ENCODE measurements around the gene VANGL1. TPM values are rescaled to one million over a fixed set of nuclear protein-coding genes. Genes with fewer than 3 reads are reported as not detected.

VANGL1 gene
- total RNA-seq, 1 donor from 2014 or later, result 16.0 TPM

DNA sequence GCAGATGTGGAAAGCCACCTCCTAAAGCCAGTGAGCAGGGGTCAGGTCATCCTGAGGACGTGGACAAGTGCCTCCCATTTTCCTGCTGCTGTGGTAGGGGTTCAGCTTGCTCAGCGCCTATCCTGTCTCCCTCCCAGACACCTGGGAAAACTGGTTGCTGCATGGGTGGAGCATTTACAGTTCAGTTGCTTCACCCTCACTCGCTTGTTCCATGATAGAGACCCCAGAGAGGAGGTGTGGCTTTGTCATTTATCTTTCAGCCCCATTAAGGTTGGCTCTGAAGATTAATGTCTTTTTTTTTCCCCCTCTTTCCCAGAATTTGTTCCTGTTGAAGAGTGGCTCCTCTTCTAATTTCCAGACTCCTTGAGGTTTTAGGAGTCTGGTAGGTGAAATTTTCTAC, 9.2 kb downstream of the VANGL1 start:
- Mint-ChIP-seq H3K4me3 (no peak overlapping the region), H3K4me1 (peaks cover 42% of the 10 kb centered on the region), H3K36me3 (peaks cover 9% of the 10 kb centered on the region), H3K27me3 (ENCODE audit: low read depth) (no peaks in the 10 kb centered on the region), H3K27ac (no peak overlapping the region), H3K9me3 (no peaks in the 10 kb centered on the region)
- DNase-seq (ENCODE audit: low spot score in 2 of 2, unreplicated experiment in 2 of 2), result no peak
- TF ChIP-seq, protein P1, sequence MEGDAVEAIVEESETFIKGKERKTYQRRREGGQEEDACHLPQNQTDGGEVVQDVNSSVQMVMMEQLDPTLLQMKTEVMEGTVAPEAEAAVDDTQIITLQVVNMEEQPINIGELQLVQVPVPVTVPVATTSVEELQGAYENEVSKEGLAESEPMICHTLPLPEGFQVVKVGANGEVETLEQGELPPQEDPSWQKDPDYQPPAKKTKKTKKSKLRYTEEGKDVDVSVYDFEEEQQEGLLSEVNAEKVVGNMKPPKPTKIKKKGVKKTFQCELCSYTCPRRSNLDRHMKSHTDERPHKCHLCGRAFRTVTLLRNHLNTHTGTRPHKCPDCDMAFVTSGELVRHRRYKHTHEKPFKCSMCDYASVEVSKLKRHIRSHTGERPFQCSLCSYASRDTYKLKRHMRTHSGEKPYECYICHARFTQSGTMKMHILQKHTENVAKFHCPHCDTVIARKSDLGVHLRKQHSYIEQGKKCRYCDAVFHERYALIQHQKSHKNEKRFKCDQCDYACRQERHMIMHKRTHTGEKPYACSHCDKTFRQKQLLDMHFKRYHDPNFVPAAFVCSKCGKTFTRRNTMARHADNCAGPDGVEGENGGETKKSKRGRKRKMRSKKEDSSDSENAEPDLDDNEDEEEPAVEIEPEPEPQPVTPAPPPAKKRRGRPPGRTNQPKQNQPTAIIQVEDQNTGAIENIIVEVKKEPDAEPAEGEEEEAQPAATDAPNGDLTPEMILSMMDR (IDR thresholded peaks at IDR 0.05; ENCODE audit: unreplicated experiment), result no peak

DNA sequence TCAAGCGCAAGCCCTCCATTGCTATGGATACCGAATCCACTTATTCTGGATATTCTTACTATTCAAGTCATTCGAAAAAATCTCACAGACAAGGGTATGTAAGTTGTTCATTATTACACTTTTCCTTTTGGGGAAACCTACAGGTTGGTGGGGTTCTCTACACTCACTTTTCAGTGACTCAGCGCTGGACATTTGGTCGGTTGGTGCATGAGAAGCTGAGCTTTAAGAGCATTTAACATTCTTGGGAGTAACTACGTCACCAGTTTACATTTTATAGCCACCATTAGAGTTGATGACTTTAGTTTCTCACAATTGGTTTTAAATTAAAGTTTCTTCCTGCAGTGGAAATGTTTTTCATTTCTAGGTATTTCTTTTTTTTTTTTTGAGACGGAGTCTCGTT, 9.6 kb downstream of the VANGL1 start:
- no peak overlapping the region for H3K4me3 Mint-ChIP-seq
- no peak for DNase-seq (ENCODE audit: low spot score in 2 of 2, unreplicated experiment in 2 of 2)
- no peaks in the 10 kb centered on the region for H3K27me3 Mint-ChIP-seq (ENCODE audit: low read depth)
- TF ChIP-seq, protein P1 (IDR thresholded peaks at IDR 0.05; ENCODE audit: unreplicated experiment), result no peak
- H3K27ac Mint-ChIP-seq, result no peak overlapping the region
- H3K36me3 Mint-ChIP-seq, result peaks cover 9% of the 10 kb centered on the region
- no peaks in the 10 kb centered on the region for H3K9me3 Mint-ChIP-seq
- H3K4me1 Mint-ChIP-seq, result peaks cover 46% of the 10 kb centered on the region

DNA sequence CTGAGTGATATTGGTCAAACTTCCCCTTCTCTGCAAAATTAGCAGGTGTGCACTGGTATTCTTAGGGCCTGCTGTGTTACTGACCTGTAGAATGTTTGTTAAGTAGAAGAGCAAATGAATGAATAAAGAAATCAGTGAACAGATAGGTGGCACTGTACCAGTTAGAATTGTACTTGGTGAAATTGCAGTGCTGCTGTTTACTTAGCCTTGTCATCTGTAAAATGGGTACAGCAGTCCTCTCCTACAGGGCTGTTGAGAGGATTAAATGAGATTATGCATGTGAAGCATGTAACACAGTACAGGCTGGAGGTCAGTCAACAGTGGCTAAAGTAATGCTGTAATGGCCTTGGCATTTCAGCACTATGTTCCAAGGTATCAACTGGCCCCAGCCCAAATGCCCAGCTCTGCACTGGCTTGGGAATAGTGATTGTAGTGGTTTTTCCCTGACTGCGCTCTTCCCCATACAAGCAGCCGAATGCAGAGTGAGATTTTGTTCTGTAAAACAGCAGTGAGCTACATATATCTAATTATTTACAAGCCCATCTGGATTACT, 10.5 kb downstream of the VANGL1 start:
- no peaks in the 10 kb centered on the region for H3K9me3 Mint-ChIP-seq
- peaks cover 9% of the 10 kb centered on the region for H3K36me3 Mint-ChIP-seq
- DNase-seq (ENCODE audit: low spot score in 2 of 2, unreplicated experiment in 2 of 2), result no peak
- TF ChIP-seq, protein P1 (IDR thresholded peaks at IDR 0.05; ENCODE audit: unreplicated experiment), result no peak
- peaks cover 52% of the 10 kb centered on the region for H3K4me1 Mint-ChIP-seq
- no peaks in the 10 kb centered on the region for H3K27me3 Mint-ChIP-seq (ENCODE audit: low read depth)
- H3K27ac Mint-ChIP-seq, result no peak overlapping the region
- H3K4me3 Mint-ChIP-seq, result no peak overlapping the region

DNA sequence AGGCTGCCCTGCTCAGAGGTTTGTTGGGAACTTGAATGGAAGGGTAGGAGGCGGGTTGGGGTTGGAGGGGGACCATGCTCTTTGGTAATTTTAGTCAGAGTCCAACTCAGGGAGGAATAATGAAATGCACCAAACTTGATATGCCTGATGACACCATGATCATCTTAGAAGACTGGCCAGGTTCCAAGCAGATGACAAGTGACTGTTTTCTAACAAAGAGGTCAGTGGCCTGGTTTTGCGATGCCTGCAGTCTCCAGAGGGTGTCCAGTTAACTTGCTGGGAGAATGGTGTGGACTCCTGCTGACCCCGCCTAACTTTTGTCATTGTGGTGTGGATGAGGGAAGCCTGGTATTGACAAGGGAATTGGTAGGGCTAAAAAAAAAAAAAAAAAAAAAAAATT, 12.4 kb downstream of the VANGL1 start:
- Mint-ChIP-seq H3K4me3 (no peak overlapping the region), H3K4me1 (peaks cover 52% of the 10 kb centered on the region), H3K36me3 (peaks cover 12% of the 10 kb centered on the region), H3K27me3 (ENCODE audit: low read depth) (no peaks in the 10 kb centered on the region), H3K9me3 (no peaks in the 10 kb centered on the region), H3K27ac (peak overlapping the region; percentile 33)
- TF ChIP-seq, protein P1 (IDR thresholded peaks at IDR 0.05; ENCODE audit: unreplicated experiment), result no peak
- DNase-seq (ENCODE audit: low spot score in 2 of 2, unreplicated experiment in 2 of 2), result no peak

DNA sequence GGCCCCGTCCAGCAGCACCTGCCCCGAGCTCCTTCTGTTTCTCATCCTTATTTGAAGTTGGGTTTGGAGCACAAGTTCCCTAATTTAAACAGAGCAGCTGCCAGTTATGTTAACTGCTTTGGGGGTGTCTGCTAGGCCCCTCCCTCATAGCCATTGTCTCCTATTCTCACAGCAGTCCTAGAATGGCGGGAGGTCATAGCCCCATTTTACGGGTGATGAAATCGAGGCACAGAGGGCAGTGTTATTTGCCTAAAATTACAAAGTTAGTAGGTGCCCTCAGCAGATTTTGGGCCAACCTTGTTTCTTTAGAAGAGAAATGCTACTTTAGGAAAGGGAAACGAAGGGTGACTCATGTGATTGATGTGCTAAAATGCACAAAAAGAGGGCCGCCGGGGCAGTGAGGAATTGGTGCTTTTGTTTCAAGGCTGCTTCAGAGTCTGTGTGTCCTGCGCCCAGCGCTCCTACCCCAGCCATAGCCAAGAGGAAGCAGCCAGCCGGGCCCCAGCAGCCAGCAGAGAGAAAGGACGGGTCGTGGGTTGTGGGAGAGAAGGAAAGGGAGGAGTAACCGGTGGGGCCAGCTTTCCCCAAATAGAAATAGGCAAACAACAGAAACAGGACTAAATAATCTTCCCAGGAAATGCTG, 13.0 kb downstream of the VANGL1 start:
- TF ChIP-seq, protein P1 (IDR thresholded peaks at IDR 0.05; ENCODE audit: unreplicated experiment), result no peak
- Mint-ChIP-seq H3K27me3 (ENCODE audit: low read depth) (no peaks in the 10 kb centered on the region), H3K4me1 (peaks cover 47% of the 10 kb centered on the region), H3K4me3 (peak overlapping the region; percentile 3), H3K9me3 (no peaks in the 10 kb centered on the region), H3K36me3 (peaks cover 12% of the 10 kb centered on the region), H3K27ac (peak overlapping the region; percentile 74)
- DNase-seq (ENCODE audit: low spot score in 2 of 2, unreplicated experiment in 2 of 2), result no peak

Measured in mesothelial cell of epicardium (in vitro differentiated cells).